ENCODE measurements around the gene CASZ1.

DNA sequence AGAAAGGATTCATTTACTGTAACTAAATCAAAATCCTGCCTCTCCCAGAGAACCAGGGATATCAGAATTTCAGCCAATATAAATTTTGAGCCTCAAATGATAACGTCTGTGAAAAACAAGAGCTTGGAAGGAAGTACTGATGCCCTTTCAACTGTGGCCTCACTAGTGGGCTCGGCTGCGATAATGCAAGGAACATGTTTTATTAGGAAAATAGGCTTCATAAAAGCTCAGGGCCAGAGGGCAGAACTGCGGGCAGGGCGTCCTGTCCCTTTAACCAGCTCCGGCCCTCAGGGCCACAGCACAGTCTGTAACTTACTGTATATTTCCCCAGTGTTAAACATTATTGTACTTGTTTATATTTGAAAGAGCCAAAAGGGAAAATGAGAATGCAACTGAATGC is 199.7 kb downstream of the CASZ1 start:
- TF ChIP-seq, protein P1, sequence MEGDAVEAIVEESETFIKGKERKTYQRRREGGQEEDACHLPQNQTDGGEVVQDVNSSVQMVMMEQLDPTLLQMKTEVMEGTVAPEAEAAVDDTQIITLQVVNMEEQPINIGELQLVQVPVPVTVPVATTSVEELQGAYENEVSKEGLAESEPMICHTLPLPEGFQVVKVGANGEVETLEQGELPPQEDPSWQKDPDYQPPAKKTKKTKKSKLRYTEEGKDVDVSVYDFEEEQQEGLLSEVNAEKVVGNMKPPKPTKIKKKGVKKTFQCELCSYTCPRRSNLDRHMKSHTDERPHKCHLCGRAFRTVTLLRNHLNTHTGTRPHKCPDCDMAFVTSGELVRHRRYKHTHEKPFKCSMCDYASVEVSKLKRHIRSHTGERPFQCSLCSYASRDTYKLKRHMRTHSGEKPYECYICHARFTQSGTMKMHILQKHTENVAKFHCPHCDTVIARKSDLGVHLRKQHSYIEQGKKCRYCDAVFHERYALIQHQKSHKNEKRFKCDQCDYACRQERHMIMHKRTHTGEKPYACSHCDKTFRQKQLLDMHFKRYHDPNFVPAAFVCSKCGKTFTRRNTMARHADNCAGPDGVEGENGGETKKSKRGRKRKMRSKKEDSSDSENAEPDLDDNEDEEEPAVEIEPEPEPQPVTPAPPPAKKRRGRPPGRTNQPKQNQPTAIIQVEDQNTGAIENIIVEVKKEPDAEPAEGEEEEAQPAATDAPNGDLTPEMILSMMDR (IDR thresholded peaks at IDR 0.05; ENCODE audit: insufficient read depth, low read depth, low read length): no peak
- no peak for TF ChIP-seq EZH2 (IDR thresholded peaks at IDR 0.05; ENCODE audit: insufficient read depth, low read length)
